IPS-15b (cell line): ENCODE measurements around the gene G6PC3.

Experiments
- H3K27me3 ChIP-seq: one replicate; pipeline ENCODE4 v1.6.1; 2013; ENCODE audit warnings: low read length; ENCODE audit not compliant: control insufficient read depth, insufficient read depth
- H3K36me3 ChIP-seq: one replicate; pipeline ENCODE4 v1.6.1; 2013; ENCODE audit warnings: low read length; ENCODE audit not compliant: control insufficient read depth, insufficient read depth
- H3K4me1 ChIP-seq: one replicate; pipeline ENCODE4 v1.6.1; 2013; ENCODE audit warnings: mild to moderate bottlenecking, low read length; ENCODE audit not compliant: control insufficient read depth, insufficient read depth
- H3K4me3 ChIP-seq: one replicate; pipeline ENCODE4 v1.5.1; 2013; ENCODE audit warnings: low read depth, low read length
- H3K9ac ChIP-seq: one replicate; pipeline ENCODE4 v1.6.1; 2013; ENCODE audit warnings: low read depth, mild to moderate bottlenecking, low read length
- H3K9me3 ChIP-seq: one replicate; pipeline ENCODE4 v1.6.1; 2013; ENCODE audit warnings: mild to moderate bottlenecking, low read length; ENCODE audit not compliant: control insufficient read depth, insufficient read depth

The G6PC3 gene

GRCh38 chr17:44121997-44122815 lies 51.7 kb downstream of the G6PC3 start:
- no peaks in the 10 kb centered on the region for H3K27me3 ChIP-seq
- no peaks in the 10 kb centered on the region for H3K36me3 ChIP-seq
- peaks cover 27% of the 10 kb centered on the region for H3K4me1 ChIP-seq
- no peaks in the 10 kb centered on the region for H3K9me3 ChIP-seq
- peak overlapping the region; percentile 91 for H3K4me3 ChIP-seq
- H3K9ac ChIP-seq: peak overlapping the region; percentile 65

- Histone ChIP-seq H3K36me3 (no peaks in the 10 kb centered on the region), H3K4me1 (peaks cover 24% of the 10 kb centered on the region), H3K4me3 (peak overlapping the region; percentile 91), H3K9me3 (no peaks in the 10 kb centered on the region), H3K9ac (peak overlapping the region; percentile 65), H3K27me3 (no peaks in the 10 kb centered on the region)
Observed at GRCh38 chr17:44122816-44123355, 52.4 kb downstream of the G6PC3 start.

DNA sequence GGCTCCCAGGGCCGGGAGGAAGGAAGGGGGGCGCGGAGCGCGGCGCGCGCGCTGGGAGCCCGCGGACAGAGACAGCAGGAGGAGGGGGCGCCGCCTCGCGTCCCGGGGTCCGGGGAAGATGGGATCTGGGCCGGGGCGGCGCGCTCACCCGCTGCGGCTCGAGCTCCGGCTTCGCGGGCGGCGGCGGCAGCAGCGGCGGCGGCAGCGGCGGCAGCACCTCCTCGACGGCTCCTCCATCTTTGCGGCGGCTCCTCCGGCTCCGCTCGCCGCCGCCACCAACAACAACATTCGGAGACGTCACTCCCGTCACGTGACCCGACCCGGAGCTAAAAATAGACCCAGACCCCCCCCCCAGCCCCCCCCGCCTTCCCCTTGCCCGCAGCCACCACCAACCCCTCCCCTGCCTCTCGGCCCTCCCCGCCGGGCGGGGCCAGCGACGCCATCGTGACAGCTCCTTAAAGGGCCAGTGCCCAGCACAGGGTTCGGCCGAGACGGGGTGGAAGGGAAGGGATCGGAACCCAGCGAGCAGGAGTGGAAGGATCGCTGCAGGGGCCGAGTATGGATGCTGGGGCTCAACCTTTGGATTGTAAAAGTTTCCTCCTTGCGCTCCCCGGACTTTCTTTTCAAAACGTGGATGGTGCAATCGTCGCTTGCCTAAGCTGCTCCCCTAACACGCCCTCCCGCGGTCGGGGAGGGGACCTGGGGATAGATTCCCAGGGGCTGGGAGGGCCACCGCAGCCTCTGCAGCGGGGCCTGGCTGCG lies 53.0 kb downstream of the G6PC3 start, which contains the start of gene HDAC5:
TSS of gene HDAC5 (minus strand) at position 286 of the 762 bp plus-strand sequence. CDS start 6,126 bp downstream, outside the sequence.
- no peaks in the 10 kb centered on the region for H3K36me3 ChIP-seq

DNA sequence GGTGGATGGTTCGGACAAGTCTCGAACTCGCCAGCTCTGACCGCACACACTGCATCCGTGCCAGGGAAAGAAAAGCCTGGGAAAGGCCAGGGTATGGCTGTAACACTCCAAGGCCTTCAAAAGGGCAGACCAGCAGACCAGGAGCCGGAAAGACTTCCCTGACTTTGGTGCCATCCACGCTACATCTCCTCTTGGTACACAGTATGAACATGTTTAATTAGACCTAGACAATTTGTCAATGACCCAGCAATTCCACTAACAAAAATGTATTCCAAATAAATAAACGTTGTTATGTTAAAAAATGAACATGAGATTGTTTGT lies 53.5 kb downstream of the G6PC3 start:
- Histone ChIP-seq H3K4me3 (peak overlapping the region; percentile 88), H3K9ac (peak overlapping the region; percentile 76), H3K27me3 (no peaks in the 10 kb centered on the region), H3K36me3 (no peaks in the 10 kb centered on the region), H3K4me1 (peaks cover 13% of the 10 kb centered on the region), H3K9me3 (no peaks in the 10 kb centered on the region)

More for the DNA sequence above, 53.0 kb downstream of the G6PC3 start, which contains the start of gene HDAC5:
- peak within 1 kb of the TSS; percentile 91 for H3K4me3 ChIP-seq
- peak within 1 kb of the TSS; percentile 76 for H3K9ac ChIP-seq
- peaks cover 17% of the 10 kb centered on the region for H3K4me1 ChIP-seq
- H3K27me3 ChIP-seq: no peaks in the 10 kb centered on the region
- H3K9me3 ChIP-seq: no peaks in the 10 kb centered on the region
